Stimulated activated naive B cell treated with anti-CD40 and anti-IgM and Interleukin-4, amounts not matched to agents 10 μg/mL and 1 μg/mL and 100 μg/mL, for 72 hours (primary cell): ENCODE results near the gene OPRM1.

Experiments used
- ATAC-seq, 2 donors: fragments of 150-1000 bp; cut with Tn5 transposase; replicated peaks; 2 replicates each; pipeline ENCODE4 v1.10.0; 2021; ENCODE audit warnings: moderate library complexity in 1 of 2
- DNase-seq: peaks from one replicate; pipeline ENCODE4 v3.0.0; 2021
- H3K27ac Mint-ChIP-seq: one replicate; pipeline ENCODE4 v1.8.0; 2022; ENCODE audit warnings: mild to moderate bottlenecking, mixed read lengths
- H3K27me3 Mint-ChIP-seq, 2 donors: one replicate each; pipeline ENCODE4 v1.8.0; 2022; ENCODE audit warnings: mixed read lengths in 2 of 2
- H3K36me3 Mint-ChIP-seq, 2 donors: one replicate each; pipeline ENCODE4 v1.8.0; 2022; ENCODE audit warnings: mixed read lengths in 2 of 2, mild to moderate bottlenecking in 1 of 2
- H3K4me1 Mint-ChIP-seq, 2 donors: one replicate each; pipeline ENCODE4 v1.8.0; 2022; ENCODE audit warnings: mixed read lengths in 2 of 2, mild to moderate bottlenecking in 1 of 2
- H3K4me3 Mint-ChIP-seq, 2 donors: one replicate each; pipeline ENCODE4 v1.8.0; 2022; ENCODE audit warnings: mild to moderate bottlenecking in 2 of 2, mixed read lengths in 2 of 2, moderate library complexity in 1 of 2
- H3K9me3 Mint-ChIP-seq, 2 donors: one replicate each; pipeline ENCODE4 v1.8.0; 2022; ENCODE audit warnings: mixed read lengths in 2 of 2, mild to moderate bottlenecking in 1 of 2

The OPRM1 gene

DNA sequence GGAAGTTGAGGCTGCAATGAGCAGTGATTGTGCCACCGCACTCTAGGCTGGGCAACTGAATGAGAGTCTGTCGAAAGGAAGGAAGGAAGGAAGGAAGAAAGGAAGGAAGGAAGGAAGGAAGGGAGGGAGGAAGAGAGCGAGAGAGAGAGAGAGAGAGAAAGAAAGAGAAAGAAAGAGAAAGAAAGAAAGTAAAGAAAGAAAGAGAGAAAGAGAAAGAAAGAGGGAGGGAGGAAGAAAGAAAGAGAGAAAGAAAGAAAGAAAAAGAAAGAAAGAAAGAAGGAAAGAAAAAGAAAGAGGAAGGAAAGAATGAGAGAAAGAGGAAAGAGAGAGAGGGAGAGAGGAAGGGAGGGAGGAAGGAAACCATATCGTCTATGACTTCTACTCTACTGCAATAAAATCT lies 60.2 kb downstream of the OPRM1 start:
- peaks cover 0 to 3% of the 10 kb centered on the region in 2 donors for H3K9me3 Mint-ChIP-seq
- DNase-seq, result no peak
- no peak for ATAC-seq
- no peaks in the 10 kb centered on the region for H3K36me3 Mint-ChIP-seq
- H3K27me3 Mint-ChIP-seq, result no peaks in the 10 kb centered on the region
- H3K4me3 Mint-ChIP-seq, result no peak overlapping the region
- no peaks in the 10 kb centered on the region for H3K4me1 Mint-ChIP-seq
- H3K27ac Mint-ChIP-seq, result no peak overlapping the region

DNA sequence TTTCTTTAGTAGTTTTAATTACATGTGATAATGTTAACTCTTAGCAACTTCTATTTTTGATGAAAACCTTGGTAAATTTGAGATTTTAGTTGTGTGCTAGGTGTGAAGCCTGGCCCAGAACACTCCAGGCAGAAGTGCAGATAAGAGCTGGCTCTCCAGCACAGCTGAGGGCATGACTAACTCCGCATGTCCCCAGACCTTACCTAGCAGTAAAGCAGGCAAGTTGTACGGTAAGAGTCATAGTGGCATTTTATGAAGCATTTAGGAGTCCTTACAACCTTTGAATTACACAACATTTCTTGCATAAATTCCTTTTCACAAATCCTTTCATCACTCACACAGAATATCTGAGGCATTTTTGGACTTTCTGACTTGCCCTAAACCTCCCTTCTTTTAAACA lies 67.2 kb downstream of the OPRM1 start:
- H3K4me1 Mint-ChIP-seq, result no peaks in the 10 kb centered on the region
- H3K9me3 Mint-ChIP-seq, result peaks cover 0 to 3% of the 10 kb centered on the region in 2 donors
- H3K27me3 Mint-ChIP-seq, result no peaks in the 10 kb centered on the region
- no peak overlapping the region for H3K27ac Mint-ChIP-seq
- DNase-seq (no peak), ATAC-seq (no peak)
- no peak overlapping the region for H3K4me3 Mint-ChIP-seq
- H3K36me3 Mint-ChIP-seq, result no peaks in the 10 kb centered on the region

DNA sequence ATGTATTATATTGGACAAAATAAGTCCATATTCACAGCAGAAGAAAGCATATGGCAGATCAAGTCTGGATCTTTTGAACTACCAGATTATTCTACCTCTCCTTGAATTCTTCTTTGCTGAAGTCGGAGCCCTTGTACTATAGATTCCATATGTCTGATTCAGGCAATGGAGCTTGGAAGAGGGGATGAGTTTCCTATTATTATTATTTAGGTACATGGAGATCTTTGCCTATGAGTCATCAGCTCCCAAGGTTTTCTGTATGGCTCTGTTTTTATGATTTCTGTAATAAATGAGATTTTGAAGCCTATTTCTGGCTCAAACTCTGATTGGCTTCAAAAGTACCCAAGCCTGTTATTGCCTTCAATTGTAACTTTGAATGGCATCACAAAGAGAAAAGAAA lies 72.0 kb downstream of the OPRM1 start:
- H3K4me1 Mint-ChIP-seq, result no peaks in the 10 kb centered on the region
- no peak overlapping the region for H3K4me3 Mint-ChIP-seq
- no peaks in the 10 kb centered on the region for H3K36me3 Mint-ChIP-seq
- no peak for ATAC-seq
- peaks cover 2 to 3% of the 10 kb centered on the region in 2 donors for H3K9me3 Mint-ChIP-seq
- H3K27ac Mint-ChIP-seq, result no peak overlapping the region
- H3K27me3 Mint-ChIP-seq, result peaks cover 0 to 7% of the 10 kb centered on the region in 2 donors
- no peak for DNase-seq

DNA sequence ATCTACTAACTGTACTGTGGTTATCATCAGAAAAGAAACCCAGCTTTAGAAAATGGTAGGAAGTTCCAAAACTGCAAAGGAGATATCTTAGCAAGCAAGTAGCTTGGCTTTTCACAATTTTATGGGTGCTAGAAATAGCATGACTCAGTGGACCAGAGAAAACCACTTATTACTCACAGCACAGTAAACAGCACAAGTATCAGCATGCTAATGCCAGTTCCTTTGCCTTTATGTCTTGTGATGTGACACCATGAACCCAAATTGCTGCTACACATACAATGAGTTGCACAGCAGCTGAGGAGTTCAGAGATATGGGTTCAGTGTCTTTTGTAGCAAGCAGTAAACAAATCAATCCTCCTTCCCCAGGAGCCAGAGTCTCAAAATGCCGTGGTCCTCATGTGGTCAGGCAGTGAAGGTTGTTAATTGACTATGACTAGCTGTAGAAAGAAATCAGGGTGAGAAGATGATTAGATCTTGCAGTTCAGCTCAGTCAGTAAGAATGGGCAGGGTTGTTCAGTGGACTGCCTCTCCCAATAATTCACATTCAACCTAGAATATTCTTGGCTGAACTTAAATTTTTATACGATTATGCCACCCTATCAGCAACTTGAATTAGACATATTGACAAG lies 73.3 kb downstream of the OPRM1 start:
- Mint-ChIP-seq H3K27ac (no peak overlapping the region), H3K4me3 (no peak overlapping the region), H3K27me3 (peaks cover 0 to 7% of the 10 kb centered on the region in 2 donors), H3K9me3 (peaks cover 0 to 2% of the 10 kb centered on the region in 2 donors), H3K36me3 (no peaks in the 10 kb centered on the region), H3K4me1 (no peaks in the 10 kb centered on the region)
- ATAC-seq (no peak), DNase-seq (no peak)

DNA sequence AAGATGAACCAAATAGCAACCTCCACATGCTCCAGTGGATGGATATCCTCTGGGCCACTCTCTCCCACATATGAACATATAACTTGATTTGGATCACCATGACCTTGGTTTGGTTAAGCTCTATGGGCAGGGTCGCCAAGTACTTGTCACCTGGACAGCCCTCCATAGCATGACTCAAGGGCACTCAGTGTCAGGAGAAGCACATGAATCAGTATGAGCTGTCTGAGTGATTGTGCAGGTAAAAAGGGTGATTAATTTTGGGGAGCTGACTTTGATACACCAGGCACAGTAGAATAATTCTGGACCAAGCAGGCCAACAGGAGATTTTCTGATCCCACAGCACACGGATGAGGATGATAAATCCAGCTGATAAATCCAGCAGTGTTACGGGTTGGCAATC lies 74.4 kb downstream of the OPRM1 start:
- Mint-ChIP-seq H3K27ac (no peak overlapping the region), H3K4me3 (no peak overlapping the region), H3K27me3 (peaks cover 0 to 7% of the 10 kb centered on the region in 2 donors), H3K36me3 (no peaks in the 10 kb centered on the region), H3K9me3 (peaks cover 0 to 2% of the 10 kb centered on the region in 2 donors), H3K4me1 (no peaks in the 10 kb centered on the region)
- ATAC-seq (no peak), DNase-seq (no peak)

DNA sequence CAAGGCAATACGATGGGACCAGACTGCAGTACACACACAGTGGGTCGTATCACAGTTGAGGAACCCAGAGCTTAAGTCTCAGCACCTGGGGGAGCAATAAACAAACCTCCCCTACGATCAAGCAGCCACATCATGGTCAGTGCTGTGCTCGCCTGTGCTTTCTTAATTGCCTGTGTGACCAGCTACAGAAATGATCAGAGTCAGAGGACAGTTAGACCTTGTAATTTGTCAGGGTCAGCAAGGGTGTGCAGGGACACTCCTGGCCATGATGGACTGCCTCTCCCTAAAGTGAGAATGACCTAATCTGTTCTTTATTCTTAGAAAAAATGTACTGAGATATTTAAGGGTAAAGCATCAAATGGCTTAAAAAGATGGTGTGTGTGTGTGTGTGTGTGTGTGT lies 78.4 kb downstream of the OPRM1 start:
- Mint-ChIP-seq H3K27ac (no peak overlapping the region), H3K9me3 (no peaks in the 10 kb centered on the region), H3K4me3 (no peak overlapping the region), H3K4me1 (no peaks in the 10 kb centered on the region), H3K36me3 (no peaks in the 10 kb centered on the region), H3K27me3 (peaks cover 0 to 7% of the 10 kb centered on the region in 2 donors)
- no peak for DNase-seq
- no peak for ATAC-seq

DNA sequence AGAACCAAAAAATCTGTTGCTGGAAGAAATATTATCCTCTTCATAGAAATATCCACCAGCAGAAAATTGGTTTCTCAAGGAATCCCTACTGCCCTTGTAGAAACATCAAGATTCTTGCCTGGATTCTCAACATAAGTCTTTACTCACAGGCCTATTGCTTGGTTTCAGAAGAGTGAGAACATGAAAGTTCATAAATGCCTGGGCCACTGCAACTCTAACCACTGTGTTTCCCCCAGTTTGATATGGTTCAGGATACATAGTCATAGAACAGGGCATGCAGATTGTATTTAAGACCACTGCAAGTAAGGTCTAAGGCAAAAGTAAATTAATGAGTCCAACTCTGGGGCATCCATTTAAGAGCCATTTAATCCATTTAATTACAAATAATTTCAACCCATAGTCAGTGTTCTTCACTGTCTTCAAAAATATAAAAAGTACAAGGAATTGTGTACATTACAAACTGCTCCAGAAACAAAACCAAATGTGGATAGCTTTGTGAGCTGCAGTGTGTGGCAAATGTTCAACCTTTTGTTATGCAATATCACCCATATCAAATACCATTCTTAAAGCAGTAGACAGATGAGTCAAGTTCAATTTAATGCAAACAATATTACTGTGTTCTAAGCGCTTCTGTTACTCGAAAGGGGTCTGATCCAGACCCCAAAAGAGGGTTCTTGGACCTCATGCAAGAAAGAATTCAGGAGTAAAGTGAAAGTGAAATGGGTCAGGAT lies 83.3 kb downstream of the OPRM1 start:
- H3K36me3 Mint-ChIP-seq, result no peaks in the 10 kb centered on the region
- H3K4me3 Mint-ChIP-seq, result no peak overlapping the region
- H3K4me1 Mint-ChIP-seq, result peaks cover 2 to 6% of the 10 kb centered on the region in 2 donors
- ATAC-seq, result no peak
- H3K27me3 Mint-ChIP-seq, result no peaks in the 10 kb centered on the region
- no peak for DNase-seq
- no peak overlapping the region for H3K27ac Mint-ChIP-seq
- peaks cover 2 to 3% of the 10 kb centered on the region in 2 donors for H3K9me3 Mint-ChIP-seq

DNA sequence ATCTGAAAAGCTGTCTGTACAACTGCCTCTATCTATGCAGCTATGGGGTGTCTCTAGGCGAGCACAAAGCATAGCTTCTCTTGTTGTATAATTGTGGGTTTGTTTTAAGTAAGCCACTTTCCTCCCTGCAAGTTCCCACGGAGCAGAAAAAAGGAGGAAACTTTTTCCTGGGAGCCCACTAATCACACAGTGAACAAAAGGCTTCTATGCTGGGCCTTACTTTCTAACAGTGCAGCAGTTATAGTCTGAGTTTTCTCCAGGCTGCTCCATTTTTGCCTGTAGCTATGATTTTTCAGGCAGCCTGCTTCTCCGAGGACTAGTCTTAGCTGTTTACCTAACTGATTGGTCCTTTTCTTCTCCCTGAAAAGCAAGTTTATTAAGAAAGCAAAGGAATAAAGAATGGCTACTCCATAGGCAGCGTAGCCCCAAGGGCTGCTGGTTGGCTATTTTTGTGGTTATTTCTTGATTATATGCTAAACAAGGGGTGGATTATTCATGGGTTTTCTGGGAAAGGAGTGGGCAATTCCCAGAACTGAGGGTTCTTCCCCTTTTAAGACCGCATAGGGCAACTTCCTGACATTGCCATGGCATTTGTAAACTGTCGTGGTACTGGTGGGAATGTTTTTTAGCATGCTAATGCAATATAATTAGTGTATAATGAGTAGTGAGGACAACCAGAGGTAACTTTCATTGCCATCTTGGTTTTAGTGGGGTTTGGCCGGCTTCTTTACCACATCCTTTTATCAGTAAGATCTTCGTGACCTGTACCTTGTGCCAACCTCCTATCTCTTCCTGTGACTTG lies 84.3 kb downstream of the OPRM1 start:
- H3K4me3 Mint-ChIP-seq, result no peak overlapping the region
- no peak overlapping the region for H3K27ac Mint-ChIP-seq

DNA sequence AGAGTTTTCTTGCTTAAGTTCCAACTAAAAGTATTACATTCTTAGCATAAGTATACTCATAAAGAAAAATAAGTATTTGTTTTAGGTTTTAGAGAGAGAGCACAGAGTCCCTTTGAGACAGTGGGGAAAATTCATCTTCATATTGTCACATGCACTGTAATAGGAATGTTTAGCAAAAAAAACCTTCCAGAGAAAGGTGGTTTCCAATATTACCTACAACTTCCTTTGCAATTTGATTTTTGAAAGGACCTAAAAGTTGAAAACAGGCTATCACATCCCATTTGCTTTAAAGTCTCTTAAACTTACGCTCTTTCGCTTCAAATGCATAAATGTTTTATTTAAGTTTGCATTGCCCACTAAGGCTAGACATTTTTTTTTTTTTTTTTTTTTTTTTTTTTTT lies 86.4 kb downstream of the OPRM1 start:
- no peak overlapping the region for H3K27ac Mint-ChIP-seq
- no peaks in the 10 kb centered on the region for H3K27me3 Mint-ChIP-seq
- H3K4me3 Mint-ChIP-seq, result no peak overlapping the region

More for the DNA sequence above, 84.3 kb downstream of the OPRM1 start:
- no peak for DNase-seq
- ATAC-seq, result no peak
- peaks cover 2 to 6% of the 10 kb centered on the region in 2 donors for H3K4me1 Mint-ChIP-seq
- peaks cover 2 to 3% of the 10 kb centered on the region in 2 donors for H3K9me3 Mint-ChIP-seq
- H3K27me3 Mint-ChIP-seq, result no peaks in the 10 kb centered on the region
- H3K36me3 Mint-ChIP-seq, result no peaks in the 10 kb centered on the region

DNA sequence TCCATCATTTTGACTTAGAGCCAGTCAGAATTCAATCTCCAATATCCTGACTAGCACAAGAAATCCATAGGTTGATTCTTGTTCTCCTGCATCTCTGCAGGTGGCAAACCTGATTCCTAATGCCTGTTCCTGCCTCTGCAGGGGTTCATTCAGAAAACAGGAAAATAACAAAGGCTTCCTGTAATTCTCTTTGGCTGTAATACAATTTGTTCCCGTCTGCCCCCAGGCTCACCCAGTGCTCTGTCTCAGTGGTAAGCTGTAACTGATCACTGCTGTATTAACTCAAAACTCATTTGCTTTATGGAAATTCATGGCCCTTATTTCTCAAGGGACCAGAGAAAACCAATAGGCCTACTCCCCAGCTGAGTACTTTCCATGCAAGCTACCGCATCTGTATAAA lies 88.6 kb downstream of the OPRM1 start:
- no peak for DNase-seq
- Mint-ChIP-seq H3K27me3 (no peaks in the 10 kb centered on the region), H3K36me3 (no peaks in the 10 kb centered on the region), H3K4me3 (no peak overlapping the region), H3K4me1 (peaks cover 2 to 6% of the 10 kb centered on the region in 2 donors), H3K9me3 (peaks cover 2% of the 10 kb centered on the region in 2 donors), H3K27ac (no peak overlapping the region)
- no peak for ATAC-seq

More for the DNA sequence above, 86.4 kb downstream of the OPRM1 start:
- DNase-seq (no peak), ATAC-seq (no peak)
- H3K9me3 Mint-ChIP-seq, result peaks cover 2 to 3% of the 10 kb centered on the region in 2 donors
- H3K4me1 Mint-ChIP-seq, result peaks cover 2 to 6% of the 10 kb centered on the region in 2 donors
- no peaks in the 10 kb centered on the region for H3K36me3 Mint-ChIP-seq

DNA sequence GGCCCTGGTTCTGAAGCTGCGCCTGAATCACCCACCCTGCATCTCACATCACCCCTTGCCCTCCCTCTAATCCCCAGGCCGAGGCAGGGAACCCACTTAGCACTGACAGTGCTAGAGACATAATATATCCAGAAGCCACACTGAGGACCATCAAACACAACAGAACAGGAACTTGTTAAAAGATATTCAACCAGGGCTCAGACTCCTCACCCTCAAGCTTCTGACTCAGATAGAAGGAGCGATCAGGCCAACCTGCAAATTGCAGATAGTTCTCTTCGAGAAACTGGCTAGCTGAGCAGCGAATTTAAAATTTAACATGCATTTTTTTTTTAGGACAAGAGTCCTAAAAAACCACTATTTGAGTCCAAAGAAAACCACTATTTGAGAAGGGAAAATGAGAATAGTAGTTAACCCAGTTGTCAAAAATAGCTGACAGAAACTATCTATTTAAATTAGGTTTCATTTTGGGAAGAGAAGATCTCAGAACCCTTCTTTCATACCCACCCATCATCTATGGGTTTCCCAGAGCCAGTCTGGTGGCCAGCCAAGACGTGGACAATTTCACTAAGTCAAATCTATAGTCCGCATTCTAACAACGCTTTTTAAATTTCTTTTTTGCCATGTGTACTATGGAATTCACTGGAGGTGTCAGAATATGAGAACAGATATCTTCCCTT lies 95.6 kb downstream of the OPRM1 start:
- H3K4me3 Mint-ChIP-seq, result no peak overlapping the region
- no peaks in the 10 kb centered on the region for H3K4me1 Mint-ChIP-seq
- H3K9me3 Mint-ChIP-seq, result no peaks in the 10 kb centered on the region
- no peak overlapping the region for H3K27ac Mint-ChIP-seq
- H3K36me3 Mint-ChIP-seq, result no peaks in the 10 kb centered on the region
- no peak for DNase-seq
- no peak for ATAC-seq
- H3K27me3 Mint-ChIP-seq, result peaks cover 0 to 4% of the 10 kb centered on the region in 2 donors

DNA sequence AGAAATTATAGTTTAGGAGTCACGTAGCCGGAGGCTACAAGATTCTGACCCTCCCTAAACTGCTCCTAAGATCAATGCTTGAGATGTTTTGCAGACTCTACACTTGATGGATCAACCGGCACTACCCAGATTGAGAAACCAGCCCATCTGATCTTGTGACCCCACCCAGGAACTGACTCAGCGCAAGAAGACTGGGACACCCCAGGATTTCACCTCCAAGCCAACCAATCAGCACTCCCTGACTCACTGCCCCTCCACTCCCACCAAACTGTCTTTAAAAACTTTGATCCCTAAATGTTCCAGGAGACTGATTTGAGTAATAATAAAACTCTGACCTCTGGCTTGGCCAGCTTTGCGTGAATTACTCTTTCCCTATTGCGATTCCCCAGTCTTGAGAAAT lies 99.8 kb downstream of the OPRM1 start:
- ATAC-seq, result no peak
- Mint-ChIP-seq H3K9me3 (no peaks in the 10 kb centered on the region), H3K4me1 (no peaks in the 10 kb centered on the region), H3K27me3 (peaks cover 0 to 14% of the 10 kb centered on the region in 2 donors), H3K36me3 (no peaks in the 10 kb centered on the region), H3K27ac (no peak overlapping the region), H3K4me3 (no peak overlapping the region)
- no peak for DNase-seq

DNA sequence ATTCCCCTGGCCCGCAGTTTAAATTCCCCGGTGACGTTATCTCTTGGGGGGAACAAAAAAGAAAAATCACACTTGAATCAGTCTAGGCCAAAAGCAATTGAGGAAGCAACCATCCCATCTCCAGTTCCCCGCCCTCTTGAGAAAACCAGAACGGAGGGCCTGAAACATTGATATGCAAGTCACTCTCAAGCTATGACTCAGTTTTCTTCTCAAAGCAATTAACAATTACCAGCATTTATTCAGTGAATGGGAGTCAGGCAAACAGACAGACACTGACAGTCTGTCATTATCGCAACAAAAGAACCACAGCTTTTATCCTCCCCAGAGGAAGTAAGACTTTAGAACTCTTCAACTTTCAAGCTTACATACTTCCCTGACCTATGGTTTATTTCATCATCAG lies 100.9 kb downstream of the OPRM1 start:
- no peak overlapping the region for H3K27ac Mint-ChIP-seq
- H3K9me3 Mint-ChIP-seq, result no peaks in the 10 kb centered on the region
- H3K36me3 Mint-ChIP-seq, result no peaks in the 10 kb centered on the region
- H3K27me3 Mint-ChIP-seq, result peaks cover 0 to 15% of the 10 kb centered on the region in 2 donors
- no peak for DNase-seq
- H3K4me3 Mint-ChIP-seq, result no peak overlapping the region
- no peaks in the 10 kb centered on the region for H3K4me1 Mint-ChIP-seq
- no peak for ATAC-seq

DNA sequence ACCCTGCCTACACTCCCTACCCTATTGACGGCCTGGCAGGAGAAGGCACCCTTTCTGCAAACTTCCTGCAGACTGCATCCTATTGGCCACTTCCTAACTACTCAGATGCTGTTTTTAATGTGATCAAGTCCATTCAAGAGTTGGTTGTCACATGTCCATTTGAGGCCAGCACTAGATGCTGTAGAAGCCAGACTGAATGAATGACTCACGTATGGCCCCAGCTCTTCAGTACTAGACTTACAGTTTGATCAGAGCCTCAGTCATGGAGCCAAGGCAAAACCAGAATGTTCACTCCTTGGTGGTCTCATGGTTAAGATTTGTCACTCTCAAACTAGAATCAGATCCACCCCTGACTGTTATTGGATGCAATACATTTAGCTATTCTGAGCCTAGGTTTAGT lies 101.7 kb downstream of the OPRM1 start:
- Mint-ChIP-seq H3K27me3 (peaks cover 0 to 15% of the 10 kb centered on the region in 2 donors), H3K4me1 (no peaks in the 10 kb centered on the region), H3K9me3 (no peaks in the 10 kb centered on the region), H3K27ac (no peak overlapping the region), H3K4me3 (no peak overlapping the region), H3K36me3 (no peaks in the 10 kb centered on the region)
- DNase-seq (no peak), ATAC-seq (no peak)
